HG03280 (cell line): Measurements from ENCODE around the gene THY1.
"Not testable (repeated sequence)": the region's sequence is repeated elsewhere in the genome, so short reads cannot be mapped to it uniquely, and the experiment has no call there.

ENCODE experiments used
- ATAC-seq: cut with Tn5 transposase; IDR thresholded peaks from one replicate; pipeline ENCODE4 v1.9.1; 2021; ENCODE audit warnings: mild to moderate bottlenecking, moderate library complexity; ENCODE audit not compliant: unreplicated experiment

THY1 gene

DNA sequence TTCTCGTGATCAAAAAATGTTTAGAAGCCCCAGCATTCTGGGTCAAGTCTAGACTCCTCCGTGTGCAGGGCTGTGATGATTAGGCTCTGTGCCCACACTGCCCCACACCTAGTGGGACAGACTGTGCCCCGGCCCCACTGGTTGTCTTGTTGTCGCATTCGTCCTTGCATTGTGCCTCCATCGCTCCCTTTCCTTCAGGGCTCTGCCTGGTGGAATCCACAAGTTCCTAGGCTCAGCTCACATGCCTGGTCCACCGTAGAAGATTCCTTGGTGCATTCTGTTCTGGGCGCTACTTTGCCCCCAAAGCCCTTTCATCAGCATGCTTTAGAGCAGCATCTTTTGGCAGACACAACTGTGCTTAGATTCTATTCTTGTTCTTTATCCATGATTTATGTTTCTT, 23.5 kb upstream of the THY1 start:
- ATAC-seq = no peak

DNA sequence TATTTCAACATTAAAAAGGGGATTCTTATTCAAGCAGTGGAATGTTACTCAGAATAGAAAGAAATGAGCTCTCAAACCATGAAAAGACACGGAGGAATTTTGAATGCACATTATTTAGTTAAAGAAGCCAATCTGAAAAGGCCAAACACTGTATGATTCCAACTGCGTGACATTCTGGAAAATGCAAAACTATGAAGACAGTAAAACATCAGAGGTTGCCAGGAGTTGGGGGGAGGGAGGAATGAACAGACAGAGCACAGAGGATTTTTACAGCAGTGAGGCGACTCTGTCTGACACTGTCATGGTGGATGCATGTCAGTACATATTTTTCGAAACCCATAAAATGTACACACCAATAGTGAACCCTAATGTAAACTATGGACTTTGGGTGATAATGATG, 22.9 kb upstream of the THY1 start:
- ATAC-seq = no peak

DNA sequence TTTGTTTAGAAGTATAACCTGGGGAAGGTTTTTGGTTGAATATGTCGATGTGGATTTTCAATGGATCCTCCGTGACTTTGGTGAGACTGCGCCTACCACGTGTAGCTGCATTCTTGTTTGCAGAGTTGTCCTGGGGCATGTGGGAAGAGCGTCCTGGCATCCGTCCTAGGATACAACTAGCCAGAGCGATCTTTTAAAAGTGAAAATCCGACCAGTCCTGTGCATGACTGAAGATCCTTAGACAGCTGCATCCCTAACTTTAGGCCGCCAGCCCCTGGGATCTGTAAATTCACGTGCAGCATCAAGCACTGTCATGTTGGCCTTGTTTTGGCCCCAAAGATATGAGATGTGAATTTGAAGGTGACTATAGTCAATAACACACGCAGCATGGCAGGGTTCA, 22.4 kb upstream of the THY1 start:
- no peak for ATAC-seq

- ATAC-seq = no peak
Measured at GRCh38 chr11:119441898-119442243, 18.9 kb upstream of the THY1 start.

- no peak for ATAC-seq
Measured at GRCh38 chr11:119438599-119438998, 15.6 kb upstream of the THY1 start.

GRCh38 chr11:119437521-119437920, 14.5 kb upstream of the THY1 start:
- ATAC-seq = not testable (repeated sequence)

- no peak for ATAC-seq
Measured at GRCh38 chr11:119436711-119437110, 13.7 kb upstream of the THY1 start.

DNA sequence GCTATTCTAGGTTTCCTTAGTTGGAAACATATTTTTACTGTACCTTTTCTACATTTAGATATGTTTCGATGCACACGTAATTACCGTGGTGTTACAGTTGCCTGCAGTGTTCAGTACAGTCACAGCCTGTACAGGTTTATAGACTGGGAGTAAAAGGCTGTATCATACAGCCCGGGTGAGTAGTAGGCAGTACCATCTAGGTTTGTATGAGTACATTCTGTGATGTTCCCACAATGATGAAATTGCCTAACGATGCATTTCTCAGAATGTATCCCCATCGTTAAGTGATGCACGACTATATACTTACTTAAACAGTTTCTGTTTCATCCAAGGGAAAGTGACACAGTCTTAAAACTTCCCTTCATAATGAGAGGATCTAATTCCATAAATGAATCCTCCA, 13.1 kb upstream of the THY1 start:
- ATAC-seq = no peak

DNA sequence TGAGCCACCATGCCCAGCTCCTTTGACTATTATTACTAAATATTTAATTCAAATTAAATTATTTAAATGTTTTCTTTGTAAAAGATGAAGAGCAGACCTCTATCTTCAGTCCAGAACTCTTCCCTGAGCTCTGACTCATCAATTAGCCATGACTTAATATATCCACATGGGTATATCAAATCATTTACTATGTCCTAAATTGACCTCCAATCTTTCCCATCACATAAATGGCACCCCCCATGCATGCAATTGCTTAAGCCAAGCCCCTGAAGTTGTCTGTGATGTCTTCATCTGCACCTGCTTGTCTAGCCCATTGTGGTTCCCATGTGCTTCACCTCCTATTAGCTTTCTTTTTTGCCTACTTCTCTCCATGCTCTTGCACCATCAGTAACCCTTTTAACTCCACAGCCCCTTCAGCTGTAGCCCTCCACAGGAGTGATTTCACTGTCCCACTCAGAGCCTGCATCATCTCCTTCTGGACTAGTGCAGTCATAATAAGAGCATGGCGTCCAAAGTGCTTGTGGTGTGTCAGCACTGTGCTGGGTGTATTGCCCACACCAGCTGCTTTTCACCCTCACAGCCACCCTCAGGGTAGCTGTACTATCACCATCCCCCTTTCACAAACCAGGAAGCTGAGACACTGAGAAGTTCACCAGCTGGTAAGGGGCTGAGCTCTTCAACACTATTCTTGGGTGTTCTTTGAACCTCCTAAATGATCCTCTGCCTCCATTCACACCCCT, 11.8 kb upstream of the THY1 start:
- ATAC-seq = no peak

DNA sequence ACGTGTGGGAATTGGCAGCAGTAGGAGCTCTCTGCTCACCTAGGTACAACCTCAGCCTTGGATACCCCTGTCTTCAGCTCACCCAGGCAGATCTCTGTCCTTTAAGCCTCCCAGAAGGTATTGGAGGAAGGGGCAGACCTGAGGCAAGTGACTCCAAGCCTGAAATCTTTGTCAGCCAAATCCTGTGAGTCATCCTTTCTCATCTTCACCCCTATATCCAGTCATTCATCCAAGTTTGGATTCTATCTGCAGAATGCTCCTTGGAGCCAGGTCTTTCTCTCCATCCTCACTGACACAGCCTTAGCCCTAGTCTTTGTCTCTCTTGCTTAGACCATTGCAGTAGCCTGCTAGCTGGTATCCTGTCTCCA, 10.4 kb upstream of the THY1 start:
- ATAC-seq = no peak

GRCh38 chr11:119432484-119433357, 9.7 kb upstream of the THY1 start:
- ATAC-seq = no peak

DNA sequence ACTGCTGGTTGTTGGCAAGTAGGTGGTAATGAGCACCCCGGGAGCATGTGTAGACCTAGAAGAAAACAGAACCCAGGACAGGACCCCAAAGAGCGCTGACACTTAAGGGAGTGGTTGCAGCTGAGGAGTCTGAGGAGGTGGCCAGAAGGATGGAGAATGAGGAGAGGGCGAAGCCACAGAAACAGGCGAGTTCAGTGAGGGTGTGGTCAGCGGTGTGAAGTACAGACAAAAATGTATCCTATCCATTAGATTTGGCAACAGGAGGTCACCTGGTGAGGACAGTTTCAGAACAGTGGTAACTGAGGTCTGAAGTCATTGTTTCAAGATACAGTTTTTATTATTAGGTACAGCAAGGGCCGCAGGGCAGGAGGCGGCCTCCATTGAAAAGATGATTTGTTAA, 8.6 kb upstream of the THY1 start:
- ATAC-seq = no peak

GRCh38 chr11:119427279-119427678, 4.3 kb upstream of the THY1 start:
- ATAC-seq = no peak

DNA sequence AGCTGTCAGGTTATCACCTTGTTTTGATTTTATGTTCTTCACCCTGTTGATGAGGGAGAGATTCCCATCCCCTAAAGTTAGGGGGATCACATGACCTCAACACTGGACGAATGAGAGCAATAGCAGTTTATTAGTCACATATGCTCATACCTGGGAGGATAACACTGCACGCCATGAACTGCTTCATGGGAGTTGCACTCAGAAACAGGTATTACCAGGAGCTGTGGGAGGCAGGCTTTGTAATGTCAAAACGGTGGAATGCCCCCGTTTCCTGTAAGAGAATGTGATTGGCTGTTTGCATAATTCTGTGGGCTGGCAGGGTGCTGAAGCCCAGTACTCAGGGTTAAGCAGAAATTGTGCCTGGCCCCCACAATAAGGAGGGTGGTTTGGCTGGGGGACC, 3.2 kb upstream of the THY1 start:
- no peak for ATAC-seq

- no peak for ATAC-seq
Measured at GRCh38 chr11:119424775-119425174, 1.8 kb upstream of the THY1 start.

DNA sequence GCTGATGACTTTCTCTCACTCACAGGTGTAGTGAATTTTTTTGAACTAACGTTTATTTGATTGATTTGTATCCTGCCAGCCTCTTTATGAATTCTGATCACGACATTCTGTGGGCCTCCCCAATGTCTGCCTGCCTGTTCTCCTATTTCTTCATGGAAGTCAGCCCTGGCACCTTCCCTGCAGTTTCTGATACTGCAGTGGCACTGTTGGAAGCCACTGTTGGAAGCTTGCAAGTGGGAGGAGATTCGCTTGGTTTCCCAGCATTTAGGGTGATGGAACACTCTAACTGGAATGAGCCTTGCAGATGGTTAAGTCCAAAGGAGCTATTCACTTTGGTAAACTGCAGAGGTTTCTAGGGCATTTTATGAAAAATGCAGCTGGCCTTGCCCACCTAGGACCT, 1.3 kb upstream of the THY1 start:
- no peak for ATAC-seq

GRCh38 chr11:119423509-119424254, 710 bp upstream of the THY1 start:
- no peak for ATAC-seq

DNA sequence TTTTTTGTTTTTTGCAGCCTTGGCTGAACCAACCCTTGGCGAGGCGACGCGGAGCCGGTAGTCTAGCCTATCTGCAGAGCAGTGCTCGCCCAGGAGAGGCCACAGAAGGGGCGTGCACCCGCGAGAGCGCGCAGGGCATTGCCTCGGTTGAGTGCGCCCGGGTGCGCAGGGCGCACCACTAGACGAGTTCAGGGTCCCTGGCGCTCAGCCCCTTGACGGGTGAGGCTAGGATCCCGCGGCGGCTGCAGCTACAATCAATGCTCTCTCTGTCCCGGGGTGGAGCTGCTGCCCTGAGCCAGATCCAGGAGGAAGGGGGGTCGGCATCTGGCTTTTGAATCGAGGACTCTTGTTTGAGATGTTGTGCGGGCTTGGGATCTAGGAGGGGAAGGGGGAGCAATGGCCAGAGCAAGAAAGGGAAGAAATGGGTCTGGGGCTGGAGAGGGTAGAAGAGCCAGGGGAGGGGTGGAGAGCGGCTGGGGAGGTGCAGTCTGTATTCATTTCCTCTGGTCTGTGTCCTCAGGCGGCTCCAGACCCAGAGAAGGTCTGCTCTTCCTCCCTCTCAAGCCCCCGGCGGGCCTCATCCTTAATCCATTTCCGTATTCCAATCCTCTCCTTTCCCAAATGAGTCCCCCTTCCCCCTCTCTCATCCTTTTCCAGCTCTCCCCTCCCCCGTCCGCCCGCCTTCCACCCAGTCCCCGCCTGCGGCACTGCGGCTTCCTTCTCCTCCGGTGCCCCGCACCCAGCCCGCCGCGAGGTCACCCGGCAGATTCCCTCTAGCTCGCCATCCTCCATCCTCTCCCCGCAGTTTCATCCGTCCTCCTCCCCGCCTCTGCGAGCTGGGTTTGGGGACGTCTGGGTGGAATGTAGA, 797 bp downstream of the THY1 start:
- no peak for ATAC-seq

GRCh38 chr11:119421351-119421750, 1.6 kb downstream of the THY1 start:
- ATAC-seq = no peak

GRCh38 chr11:119420631-119421030, 2.3 kb downstream of the THY1 start:
- no peak for ATAC-seq
